Putamen (tissue), 1 donor: ENCODE measurements around the gene MKI67.
A peak's percentile ranks its signal among the peaks of the same experiment; 100 is the strongest.

Source experiments
- DNase-seq: peaks from one replicate; pipeline ENCODE4 v3.0.0-alpha.2; 2016; ENCODE audit warnings: low spot score

MKI67 gene

GRCh38 chr10:128065881-128066534 lies 60.2 kb downstream of the MKI67 start:
- no peak for DNase-seq

DNA sequence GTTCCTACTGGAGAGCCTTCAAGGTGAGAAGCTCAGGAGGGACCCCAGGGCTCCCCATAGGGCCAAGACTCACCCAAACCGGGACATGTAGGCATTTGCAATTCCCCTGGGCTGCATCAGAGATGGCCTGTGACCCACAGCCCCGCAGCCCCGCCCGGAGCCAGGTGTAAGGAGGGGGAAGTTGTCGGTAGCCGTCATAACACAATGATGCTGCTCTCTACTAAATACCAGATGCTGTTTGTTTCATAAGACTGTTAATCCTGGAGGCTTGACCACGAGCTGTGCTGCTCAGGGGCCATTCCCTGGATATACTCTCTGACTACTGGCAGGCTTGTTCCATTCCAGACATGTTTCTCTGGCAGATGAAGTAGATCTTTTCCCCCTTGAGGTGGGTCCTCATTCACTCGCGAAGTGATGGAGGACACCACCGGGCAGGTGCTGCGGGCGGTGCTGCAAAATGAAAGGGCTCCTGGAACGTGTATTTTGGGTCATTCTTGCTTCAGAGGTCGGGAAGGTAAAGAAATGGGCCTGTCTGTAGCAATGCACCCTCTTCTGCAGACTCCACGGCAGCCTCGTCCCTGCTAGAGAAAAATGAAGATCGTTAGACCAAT lies 61.1 kb downstream of the MKI67 start:
- no peak for DNase-seq

DNA sequence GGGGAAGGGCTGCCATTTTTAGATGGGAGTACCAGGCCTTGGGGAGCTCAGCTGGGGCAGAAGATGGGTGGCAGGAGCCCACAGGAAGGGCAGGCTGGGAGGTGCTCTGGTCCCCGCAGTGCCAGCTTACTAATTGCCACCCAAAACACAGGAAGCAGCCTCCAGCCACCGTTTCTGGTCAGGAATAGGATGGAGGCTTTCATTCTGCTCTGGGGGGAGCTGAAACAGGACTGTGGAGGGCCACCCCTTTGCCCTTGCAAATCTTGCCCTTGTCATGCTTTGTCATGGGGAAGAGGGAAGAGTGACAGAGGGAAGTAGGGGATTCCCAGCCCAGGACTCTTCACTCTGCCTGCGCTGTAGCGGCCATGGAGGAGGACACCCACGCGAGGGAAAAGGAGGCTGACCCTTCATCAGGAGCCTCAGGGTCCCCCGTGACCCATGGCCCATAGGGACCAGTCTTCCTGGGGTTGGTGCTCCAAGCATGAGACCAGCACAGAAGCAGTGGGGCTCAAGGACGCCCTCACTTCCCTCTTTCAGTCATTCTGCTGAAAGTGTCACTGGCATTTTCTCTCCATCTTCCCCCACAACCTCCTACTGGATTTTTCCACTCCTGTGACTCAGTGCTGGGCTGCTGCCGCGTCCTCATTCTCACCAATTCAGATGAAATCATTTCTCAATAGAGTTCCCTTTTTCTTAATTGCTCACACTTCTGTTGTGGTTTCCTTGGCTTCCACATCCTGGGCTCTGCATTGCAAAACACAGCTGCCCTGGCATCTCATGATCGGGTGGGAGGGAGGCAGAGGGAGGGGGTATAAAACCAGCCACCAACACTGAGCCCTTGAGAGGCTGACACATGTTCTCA lies 61.9 kb downstream of the MKI67 start:
- DNase-seq, result peak; percentile 76

DNA sequence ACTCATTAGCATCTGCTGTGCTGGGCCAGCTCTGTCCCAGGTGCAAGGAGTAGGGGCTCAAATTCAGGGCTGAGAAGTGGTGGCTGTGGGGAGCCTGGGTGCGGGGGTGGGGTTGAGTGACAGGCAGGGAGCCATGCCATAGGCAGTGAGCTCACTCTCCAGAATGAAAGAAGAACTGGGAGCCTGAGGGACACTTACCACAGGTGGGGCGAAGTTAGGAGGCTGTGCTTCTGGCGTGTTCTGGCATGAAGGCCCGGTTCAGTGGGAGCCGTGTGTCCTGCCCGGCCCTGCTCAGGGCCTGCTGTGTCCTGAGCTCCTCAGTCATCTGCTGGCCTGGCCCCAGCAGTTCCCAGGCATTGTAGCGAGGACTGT lies 62.5 kb downstream of the MKI67 start:
- no peak for DNase-seq

- DNase-seq, result no peak
Observed at GRCh38 chr10:128062881-128063563, 63.2 kb downstream of the MKI67 start.

DNA sequence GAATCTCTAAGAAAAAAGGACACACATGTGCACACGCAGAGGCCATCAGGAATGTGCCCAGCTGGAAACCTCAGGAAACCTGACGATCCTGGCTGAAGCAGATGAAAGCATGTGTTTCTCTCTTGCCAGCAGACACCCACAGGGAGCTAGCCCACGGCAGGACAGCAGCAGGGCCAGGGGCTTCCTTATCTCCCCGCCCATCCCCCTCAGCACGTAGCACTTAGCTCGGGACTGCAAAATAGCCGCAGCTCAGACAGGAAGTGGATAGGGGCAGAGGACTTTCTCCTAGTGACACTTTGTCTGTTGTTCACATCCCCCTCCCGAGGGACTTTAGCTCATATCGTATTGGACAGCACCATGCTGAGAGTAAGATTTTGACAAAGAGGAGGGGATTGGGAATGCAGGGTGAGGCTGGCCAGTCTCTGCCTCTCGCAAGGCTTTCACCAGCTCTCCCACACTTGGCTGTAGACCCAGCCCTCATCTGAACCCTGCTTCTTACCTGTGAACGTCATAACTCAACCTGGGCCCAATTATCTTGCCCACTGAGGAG lies 63.8 kb downstream of the MKI67 start:
- DNase-seq, result no peak

- no peak for DNase-seq
Observed at GRCh38 chr10:128061306-128062300, 64.6 kb downstream of the MKI67 start.

GRCh38 chr10:128060341-128061250 lies 65.6 kb downstream of the MKI67 start:
- no peak for DNase-seq

GRCh38 chr10:128059982-128060293 lies 66.3 kb downstream of the MKI67 start:
- no peak for DNase-seq

- DNase-seq, result no peak
Observed at GRCh38 chr10:128059266-128059981, 66.8 kb downstream of the MKI67 start.

DNA sequence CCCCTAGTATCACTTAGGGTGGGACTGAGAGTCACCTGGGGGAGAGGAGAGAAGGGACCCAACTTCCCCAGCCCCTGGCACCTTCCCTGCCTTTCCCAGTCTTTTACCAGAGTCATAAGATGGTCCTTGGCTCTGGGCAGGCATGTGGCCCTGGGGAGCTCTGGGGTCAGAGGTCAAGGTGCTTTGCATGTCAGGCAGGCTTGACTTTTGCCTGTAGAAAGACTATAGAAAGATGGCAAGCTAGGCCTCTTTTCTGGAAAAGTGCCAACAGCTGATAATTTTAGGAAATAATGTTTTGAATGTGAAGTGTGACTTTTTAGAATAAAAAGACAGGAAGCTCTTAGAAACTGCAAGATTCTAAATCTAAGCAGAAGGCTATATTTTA lies 67.5 kb downstream of the MKI67 start:
- no peak for DNase-seq

DNA sequence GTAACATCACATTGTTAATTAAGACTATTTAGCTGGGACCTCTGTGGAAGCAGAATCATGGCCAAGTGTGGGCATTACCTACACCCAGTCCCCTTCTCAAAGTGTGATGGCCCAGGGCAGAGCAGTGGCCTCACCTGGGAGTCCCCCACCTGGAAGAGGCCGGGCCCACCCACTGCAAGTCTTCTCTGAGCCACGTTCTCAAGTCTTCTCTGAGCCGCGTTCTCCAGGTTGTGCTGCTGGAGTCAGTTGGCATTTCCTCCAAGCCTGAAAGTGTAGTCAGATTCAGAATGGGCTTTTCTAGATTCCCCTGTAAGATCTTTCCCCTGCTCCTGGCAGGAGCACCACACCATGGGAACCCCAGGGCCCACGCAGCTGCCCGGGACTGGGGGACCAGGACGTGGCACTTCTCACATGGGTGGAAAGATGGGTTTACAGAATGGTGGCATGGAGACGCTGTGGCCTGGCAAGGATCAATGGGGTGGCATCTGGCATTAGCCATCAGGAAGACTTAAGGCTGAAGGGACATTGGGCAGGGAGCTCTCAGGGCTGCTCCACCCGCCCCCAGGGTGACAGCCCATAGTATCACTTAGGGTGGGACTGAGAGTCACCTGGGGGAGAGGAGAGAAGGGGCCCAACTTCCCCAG lies 68.0 kb downstream of the MKI67 start:
- no peak for DNase-seq

GRCh38 chr10:128056303-128057050 lies 69.7 kb downstream of the MKI67 start:
- DNase-seq, result no peak

DNA sequence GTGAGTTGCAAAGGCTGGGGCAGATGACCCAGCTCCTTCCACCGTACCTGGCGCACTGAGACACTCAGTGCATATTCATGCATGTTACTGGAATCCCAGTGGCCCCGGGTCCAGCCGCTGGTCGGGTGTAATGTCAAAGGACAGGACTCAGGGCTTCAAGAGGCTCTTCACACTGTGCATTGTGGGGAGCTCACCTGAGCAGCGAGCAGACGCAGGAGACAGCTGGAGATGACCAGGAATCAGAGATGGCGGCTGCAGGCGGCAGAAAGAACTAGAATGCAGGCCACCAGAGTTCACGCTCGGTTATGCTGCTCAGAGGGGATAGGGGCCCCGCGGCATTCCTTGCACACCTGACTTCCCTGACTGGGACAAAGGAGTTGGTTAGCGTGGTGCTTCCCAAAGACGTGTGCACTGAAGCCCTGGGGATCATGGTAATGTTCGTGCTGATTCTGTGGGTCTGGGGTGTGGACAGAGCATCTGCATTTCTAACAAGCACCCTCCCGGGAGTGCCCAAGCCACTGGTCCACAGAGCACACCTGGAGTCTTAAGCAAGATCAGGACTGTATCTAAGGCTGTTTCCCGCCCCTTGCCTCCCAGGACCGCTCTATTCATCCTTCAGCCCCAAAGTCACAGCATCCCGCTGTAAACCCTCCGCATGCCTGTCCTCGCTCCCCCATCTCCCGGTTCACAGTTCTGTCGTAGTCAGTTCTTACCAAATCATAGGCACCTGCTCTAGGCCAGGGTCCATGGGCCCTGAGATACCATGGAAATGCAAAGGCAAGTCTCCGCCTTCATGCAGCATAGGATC lies 71.0 kb downstream of the MKI67 start:
- DNase-seq, result no peak

GRCh38 chr10:128054163-128054970 lies 71.9 kb downstream of the MKI67 start:
- no peak for DNase-seq

DNA sequence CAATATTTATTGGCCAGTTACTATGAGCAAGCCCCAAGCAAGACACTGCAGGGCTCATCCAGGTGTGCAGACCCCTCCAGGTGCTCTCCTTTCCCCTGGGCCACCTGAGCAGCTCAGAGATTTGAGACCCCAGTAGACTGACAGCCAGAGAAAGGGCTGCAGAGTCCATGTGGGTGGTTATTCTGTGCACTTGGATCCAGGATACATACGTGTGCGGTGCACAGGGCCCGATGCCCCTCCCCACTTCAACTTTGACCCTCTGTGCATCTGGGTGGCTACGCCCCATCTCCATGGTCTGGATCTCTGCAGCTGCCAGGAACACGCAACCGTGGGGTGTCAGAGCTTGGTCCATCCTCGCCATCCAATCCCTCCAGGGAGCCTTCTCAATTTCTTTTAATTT lies 72.9 kb downstream of the MKI67 start:
- DNase-seq, result no peak

DNA sequence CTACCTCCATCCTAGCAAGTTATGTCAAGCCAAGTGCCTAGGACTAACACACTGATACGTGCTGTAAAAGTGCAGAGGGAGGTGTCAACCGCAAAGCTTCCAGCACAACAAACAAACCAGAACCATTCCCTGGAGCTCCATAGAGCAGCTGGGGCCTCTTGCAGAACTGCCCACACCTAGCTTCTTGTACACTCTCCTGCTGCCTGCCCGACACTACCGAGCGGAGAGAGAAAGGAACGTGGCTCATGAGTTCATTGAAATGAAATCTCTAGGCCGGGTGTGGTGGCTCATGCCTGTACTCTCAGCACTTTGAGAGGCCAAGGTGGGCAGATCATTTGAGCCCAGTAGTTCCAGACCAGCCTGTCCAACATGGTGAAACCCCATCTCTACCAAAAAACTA lies 73.5 kb downstream of the MKI67 start:
- no peak for DNase-seq
